ENCODE results near the gene WIZ. TPM values are rescaled to one million over a fixed set of nuclear protein-coding genes. Genes with fewer than 3 reads are reported as not detected.

WIZ gene
- total RNA-seq, 1 experiment from 2014 or later: 37.5 TPM

- Histone ChIP-seq H3K4me1 (peaks cover 6% of the 10 kb centered on the region), H3K9me3 (no peaks in the 10 kb centered on the region), H3K4me3 (ENCODE audit: low read depth, low read length) (no peak overlapping the region), H3K27me3 (replicated peaks; ENCODE audit: control insufficient read depth, insufficient read depth, low read length) (no peaks in the 10 kb centered on the region), H3K36me3 (ENCODE audit: control insufficient read depth, insufficient read depth, low read length) (peaks cover 3% of the 10 kb centered on the region)
- peaks cover 12% of the 10 kb centered on the region for H3K4me1 Mint-ChIP-seq (ENCODE audit: low read depth, unreplicated experiment)
- BruUV-seq (replicated peaks): no TSS peak
- no peak for DNase-seq
- no peaks in the 10 kb centered on the region for H3K9me3 Mint-ChIP-seq (ENCODE audit: unreplicated experiment)
- no peak overlapping the region for H3K4me3 Mint-ChIP-seq (ENCODE audit: unreplicated experiment)
- TF ChIP-seq, protein P1, sequence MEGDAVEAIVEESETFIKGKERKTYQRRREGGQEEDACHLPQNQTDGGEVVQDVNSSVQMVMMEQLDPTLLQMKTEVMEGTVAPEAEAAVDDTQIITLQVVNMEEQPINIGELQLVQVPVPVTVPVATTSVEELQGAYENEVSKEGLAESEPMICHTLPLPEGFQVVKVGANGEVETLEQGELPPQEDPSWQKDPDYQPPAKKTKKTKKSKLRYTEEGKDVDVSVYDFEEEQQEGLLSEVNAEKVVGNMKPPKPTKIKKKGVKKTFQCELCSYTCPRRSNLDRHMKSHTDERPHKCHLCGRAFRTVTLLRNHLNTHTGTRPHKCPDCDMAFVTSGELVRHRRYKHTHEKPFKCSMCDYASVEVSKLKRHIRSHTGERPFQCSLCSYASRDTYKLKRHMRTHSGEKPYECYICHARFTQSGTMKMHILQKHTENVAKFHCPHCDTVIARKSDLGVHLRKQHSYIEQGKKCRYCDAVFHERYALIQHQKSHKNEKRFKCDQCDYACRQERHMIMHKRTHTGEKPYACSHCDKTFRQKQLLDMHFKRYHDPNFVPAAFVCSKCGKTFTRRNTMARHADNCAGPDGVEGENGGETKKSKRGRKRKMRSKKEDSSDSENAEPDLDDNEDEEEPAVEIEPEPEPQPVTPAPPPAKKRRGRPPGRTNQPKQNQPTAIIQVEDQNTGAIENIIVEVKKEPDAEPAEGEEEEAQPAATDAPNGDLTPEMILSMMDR (IDR thresholded peaks at IDR 0.05; ENCODE audit: insufficient read depth in 1 of 2, low read depth in 1 of 2, low read length in 1 of 2, severe bottlenecking in 1 of 2, unreplicated experiment in 1 of 2): no peak
- H3K27ac Mint-ChIP-seq (ENCODE audit: unreplicated experiment): no peak overlapping the region
- H3K36me3 Mint-ChIP-seq (ENCODE audit: insufficient read depth, unreplicated experiment): peaks cover 43% of the 10 kb centered on the region
- POLR2A ChIA-PET: no interaction called here
- CTCF ChIA-PET: no interaction called here
- no peaks in the 10 kb centered on the region for H3K27me3 Mint-ChIP-seq (ENCODE audit: insufficient read depth, unreplicated experiment)
- intact Hi-C loops (cut with micrococcal nuclease; ENCODE audit: unreplicated experiment): no loop called here
Observed at GRCh38 chr19:15426485-15427349, 23.0 kb downstream of the WIZ start.

DNA sequence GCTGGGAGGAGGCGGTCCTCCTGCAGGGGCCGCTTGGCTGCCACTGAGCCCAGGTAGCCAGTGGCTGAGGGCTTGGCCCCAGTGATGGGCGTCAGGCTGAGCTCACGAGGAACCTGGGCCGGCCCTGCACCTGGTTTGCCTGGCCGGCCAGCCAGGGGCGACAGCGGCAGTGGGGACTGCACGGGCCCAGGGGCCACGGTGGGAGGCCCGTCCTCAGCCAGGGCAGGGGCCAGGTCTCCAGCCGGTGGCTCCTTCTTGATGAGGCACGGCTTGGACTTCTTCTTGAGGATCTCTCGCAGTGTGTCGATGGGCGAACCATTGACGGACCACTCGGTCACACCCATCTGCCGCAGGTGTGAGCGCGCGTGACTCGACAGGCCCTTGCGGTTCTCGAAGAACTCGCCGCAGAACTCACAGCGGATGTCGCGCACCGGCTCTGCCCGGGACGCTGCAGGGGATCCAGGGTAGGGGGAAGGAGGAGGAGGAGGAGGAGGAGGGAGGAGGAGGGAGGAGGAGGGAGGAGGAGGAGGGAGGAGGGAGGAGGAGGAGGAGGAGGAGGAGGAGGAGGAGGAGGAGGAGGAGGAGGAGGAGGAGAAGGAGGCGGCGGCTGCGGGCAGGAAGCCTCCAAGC, 24.3 kb downstream of the WIZ start:
- H3K36me3 Mint-ChIP-seq (ENCODE audit: insufficient read depth, unreplicated experiment): peaks cover 37% of the 10 kb centered on the region
- no TSS peak for BruUV-seq (replicated peaks)
- TF ChIP-seq, protein P1 (IDR thresholded peaks at IDR 0.05; ENCODE audit: insufficient read depth in 1 of 2, low read depth in 1 of 2, low read length in 1 of 2, severe bottlenecking in 1 of 2, unreplicated experiment in 1 of 2): no peak
- no peak for DNase-seq
- H3K27me3 Mint-ChIP-seq (ENCODE audit: insufficient read depth, unreplicated experiment): no peaks in the 10 kb centered on the region
- intact Hi-C loops (cut with micrococcal nuclease; ENCODE audit: unreplicated experiment): no loop called here
- Histone ChIP-seq H3K36me3 (ENCODE audit: control insufficient read depth, insufficient read depth, low read length) (peaks cover 3% of the 10 kb centered on the region), H3K4me3 (ENCODE audit: low read depth, low read length) (no peak overlapping the region), H3K4me1 (no peaks in the 10 kb centered on the region), H3K27me3 (replicated peaks; ENCODE audit: control insufficient read depth, insufficient read depth, low read length) (no peaks in the 10 kb centered on the region), H3K9me3 (no peaks in the 10 kb centered on the region)
- ChIA-PET POLR2A (interaction anchor here (0.5 kb wide), 1 partner anchor 47 kb away, joined by 5 read pairs; no protein-coding TSS in a partner anchor), CTCF (no interaction called here)
- H3K9me3 Mint-ChIP-seq (ENCODE audit: unreplicated experiment): no peaks in the 10 kb centered on the region
- H3K27ac Mint-ChIP-seq (ENCODE audit: unreplicated experiment): no peak overlapping the region
- peaks cover 4% of the 10 kb centered on the region for H3K4me1 Mint-ChIP-seq (ENCODE audit: low read depth, unreplicated experiment)
- no peak overlapping the region for H3K4me3 Mint-ChIP-seq (ENCODE audit: unreplicated experiment)

GRCh38 chr19:15424692-15425272, 25.0 kb downstream of the WIZ start:
- peaks cover 3% of the 10 kb centered on the region for H3K36me3 ChIP-seq (ENCODE audit: control insufficient read depth, insufficient read depth, low read length)
- H3K9me3 Mint-ChIP-seq (ENCODE audit: unreplicated experiment): no peaks in the 10 kb centered on the region
- TF ChIP-seq, protein P1 (IDR thresholded peaks at IDR 0.05; ENCODE audit: insufficient read depth in 1 of 2, low read depth in 1 of 2, low read length in 1 of 2, severe bottlenecking in 1 of 2, unreplicated experiment in 1 of 2): no peak
- no peaks in the 10 kb centered on the region for H3K9me3 ChIP-seq
- no peaks in the 10 kb centered on the region for H3K4me1 Mint-ChIP-seq (ENCODE audit: low read depth, unreplicated experiment)
- no TSS peak for BruUV-seq (replicated peaks)
- POLR2A ChIA-PET: no interaction called here
- H3K27me3 Mint-ChIP-seq (ENCODE audit: insufficient read depth, unreplicated experiment): no peaks in the 10 kb centered on the region
- H3K4me3 ChIP-seq (ENCODE audit: low read depth, low read length): no peak overlapping the region
- H3K27me3 ChIP-seq (replicated peaks; ENCODE audit: control insufficient read depth, insufficient read depth, low read length): no peaks in the 10 kb centered on the region
- H3K4me3 Mint-ChIP-seq (ENCODE audit: unreplicated experiment): no peak overlapping the region
- intact Hi-C loops (cut with micrococcal nuclease; ENCODE audit: unreplicated experiment): no loop called here
- CTCF ChIA-PET: no interaction called here
- no peak overlapping the region for H3K27ac Mint-ChIP-seq (ENCODE audit: unreplicated experiment)
- peaks cover 37% of the 10 kb centered on the region for H3K36me3 Mint-ChIP-seq (ENCODE audit: insufficient read depth, unreplicated experiment)
- H3K4me1 ChIP-seq: no peaks in the 10 kb centered on the region
- DNase-seq: no peak

Measured in Caco-2 (cell line).